PC-3 (cell line): ENCODE data around the gene AHDC1. TPM values are rescaled to one million over a fixed set of nuclear protein-coding genes. Genes with fewer than 3 reads are reported as not detected.
"Not testable (repeated sequence)": the region's sequence is repeated elsewhere in the genome, so short reads cannot be mapped to it uniquely, and the experiment has no call there.

Experiments
- ATAC-seq: fragments of 200-7000 bp; cut with Tn5 transposase; 2 replicates; pipeline ENCODE4 v1.9.1; 2020; ENCODE audit warnings: mild to moderate bottlenecking, moderate library complexity
- BruUV-seq: library from RNA; stranded (reverse); fragments of 400-500 nt; replicated peaks from 2 replicates; lab custom pipeline; 2021; lab: Mats Ljungman, UMichigan
- CTCF ChIA-PET: fragments of 300-600 bp; sonication (Branson Sonifier 250); formaldehyde crosslinking; loops from one replicate; lab custom pipeline; 2022; ENCODE audit warnings: antibody characterized with exemption; lab: Charles Lee
- POLR2A ChIA-PET: fragments of 300-600 bp; sonication (Branson Sonifier 250); formaldehyde crosslinking; loops from one replicate; lab custom pipeline; 2022; ENCODE audit warnings: antibody characterized with exemption; ENCODE audit not compliant: unreplicated experiment; lab: Charles Lee
- DNase-seq: peaks from one replicate; pipeline ENCODE4 v3.0.0-alpha.2; 2015
- H2AFZ ChIP-seq: fragments of 300-600 bp; sonication (generic); 2 replicates; pipeline ENCODE4 v1.6.0; 2016; ENCODE audit warnings: antibody characterized with exemption, low read length
- H3F3A ChIP-seq: fragments of 300-600 bp; sonication (generic); one replicate; pipeline ENCODE4 v1.6.0; 2017; ENCODE audit warnings: antibody characterized with exemption, low read length, control low read depth, mild to moderate bottlenecking; ENCODE audit not compliant: unreplicated experiment
- H3K27ac ChIP-seq: fragments of 300-600 bp; sonication (generic); 2 replicates; pipeline ENCODE4 v1.5.1; 2016; ENCODE audit warnings: mild to moderate bottlenecking, low read length
- H3K27me3 ChIP-seq: fragments of 300-600 bp; sonication (generic); 2 replicates; pipeline ENCODE4 v1.6.1; 2016; ENCODE audit warnings: low read length, mixed read lengths
- H3K36me3 ChIP-seq: fragments of 300-600 bp; sonication (generic); 2 replicates; pipeline ENCODE4 v1.6.1; 2016; ENCODE audit warnings: low read depth, mixed run types, low read length, mixed read lengths
- H3K4me1 ChIP-seq: fragments of 300-600 bp; sonication (generic); 2 replicates; pipeline ENCODE4 v1.5.1; 2016; ENCODE audit warnings: low read length; ENCODE audit not compliant: insufficient read depth
- H3K4me2 ChIP-seq: fragments of 300-600 bp; sonication (generic); 2 replicates; pipeline ENCODE4 v1.6.0; 2016; ENCODE audit warnings: low read length
- H3K4me3 ChIP-seq: fragments of 300-600 bp; sonication (generic); 2 replicates; pipeline ENCODE4 v1.5.1; 2016; ENCODE audit warnings: mild to moderate bottlenecking, low read length, mixed read lengths
- H3K79me2 ChIP-seq: fragments of 300-600 bp; sonication (generic); 2 replicates; pipeline ENCODE4 v1.6.1; 2017; ENCODE audit warnings: low read length, mixed read lengths
- H3K9ac ChIP-seq: fragments of 300-600 bp; sonication (generic); 2 replicates; pipeline ENCODE4 v1.6.0; 2016; ENCODE audit warnings: mild to moderate bottlenecking, low read length
- H3K9me2 ChIP-seq: fragments of 300-600 bp; sonication (generic); replicated peaks from 2 replicates; pipeline ENCODE4 v1.6.1; 2016; ENCODE audit warnings: mixed run types, low read length, mixed read lengths
- H3K9me3 ChIP-seq: fragments of 300-600 bp; sonication (generic); 2 replicates; pipeline ENCODE4 v1.6.1; 2016; ENCODE audit warnings: low read length, mixed read lengths
- H4K20me1 ChIP-seq: fragments of 300-600 bp; sonication (generic); 2 replicates; pipeline ENCODE4 v1.6.1; 2016; ENCODE audit warnings: low read length, mixed read lengths
- EZH2 ChIP-seq: fragments of 300-600 bp; sonication (generic); IDR thresholded peaks from one replicate; pipeline ENCODE4 v1.6.1; 2017; ENCODE audit warnings: antibody characterized with exemption, mild to moderate bottlenecking, low read length; ENCODE audit not compliant: unreplicated experiment
- EZH2phosphoT487 ChIP-seq: fragments of 300-600 bp; sonication (generic); IDR thresholded peaks from 2 replicates; pipeline ENCODE4 v1.6.1; 2018; ENCODE audit warnings: mild to moderate bottlenecking, antibody characterized with exemption, low read length, borderline replicate concordance
- intact Hi-C: fragments of 100-400 bp; cut with micrococcal nuclease; formaldehyde crosslinking; loops from 2 replicates; pipeline ENCODE4 v1.9.0; 2023
- total RNA-seq: library from RNA; depleted of rRNA; stranded (reverse); fragments of >200 nt; gene quantifications from 2 replicates; pipeline ENCODE4 v1.2.3, GENCODE V29; 2014
- TF ChIP-seq, protein P1 (sequence below): fragments of 300-600 bp; sonication (generic); conservative IDR thresholded peaks from 2 replicates; pipeline ENCODE4 v1.5.1; 2017; ENCODE audit warnings: antibody characterized with exemption, low read depth, mild to moderate bottlenecking, low read length

AHDC1 gene
- total RNA-seq, 1 experiment from 2014 or later: 15.2 TPM

DNA sequence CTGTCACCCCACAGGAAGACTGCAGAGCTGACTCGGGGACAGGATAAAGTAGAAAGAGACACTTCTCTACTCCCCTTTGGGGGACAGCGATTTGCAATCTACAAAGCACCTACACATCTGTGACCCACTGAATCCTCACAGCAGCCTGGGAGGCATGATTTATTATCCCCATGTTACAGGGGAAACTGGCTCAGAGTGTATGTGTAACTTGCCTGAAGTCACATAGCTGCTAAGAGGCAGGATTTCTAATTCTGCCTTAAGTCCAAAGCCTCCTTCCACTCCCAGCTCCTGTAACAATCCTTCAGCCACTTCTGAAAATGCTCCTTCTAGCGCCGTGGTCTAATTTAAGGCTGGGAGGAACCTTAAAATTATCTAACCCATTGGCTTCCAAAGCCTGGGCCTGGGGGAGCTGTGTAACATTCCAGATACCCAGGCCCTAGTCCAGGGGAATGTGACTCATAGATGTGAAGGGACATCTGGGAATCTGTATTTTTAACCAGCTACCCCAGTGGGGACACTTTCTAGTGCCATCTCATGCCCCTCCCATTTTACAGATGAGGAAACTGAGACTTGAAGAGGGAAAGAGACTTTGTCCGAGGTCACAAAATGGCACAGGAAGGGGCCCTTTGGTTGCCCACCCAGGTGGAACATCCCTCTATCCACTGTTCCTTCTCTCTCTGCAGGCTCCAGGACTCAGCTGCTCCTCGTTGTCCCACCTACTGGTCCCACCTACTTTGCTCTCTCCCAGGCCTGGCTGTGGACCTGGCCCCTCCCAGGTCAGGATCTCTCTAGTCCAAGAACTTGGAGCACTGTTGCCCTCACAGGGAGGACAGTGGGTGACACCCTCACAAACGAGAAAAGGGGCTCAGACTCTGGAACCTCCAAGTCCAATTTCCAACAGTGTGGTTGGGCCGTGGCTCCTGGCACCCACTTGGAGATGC lies 48.9 kb downstream of the AHDC1 start:
- no peak overlapping the region for H3K4me3 ChIP-seq
- CTCF ChIA-PET: interaction anchor here (0.5 kb wide), 1 partner anchor 149 kb away, joined by 7 read pairs; no protein-coding TSS in a partner anchor
- 0 out of 2 replicates have a peak overlapping the region, but pooled peaks have one; percentile 20 for H3K27ac ChIP-seq
- H2AFZ ChIP-seq: no peak overlapping the region
- no peaks in the 10 kb centered on the region for H3K27me3 ChIP-seq
- DNase-seq (no peak), ATAC-seq (no peak)
- H3K9me2 ChIP-seq: no peaks in the 10 kb centered on the region
- peaks cover 10% of the 10 kb centered on the region for H3K79me2 ChIP-seq
- H3K4me1 ChIP-seq: peaks cover 21% of the 10 kb centered on the region
- peaks cover 25% of the 10 kb centered on the region for H3K36me3 ChIP-seq
- TF ChIP-seq, protein P1, sequence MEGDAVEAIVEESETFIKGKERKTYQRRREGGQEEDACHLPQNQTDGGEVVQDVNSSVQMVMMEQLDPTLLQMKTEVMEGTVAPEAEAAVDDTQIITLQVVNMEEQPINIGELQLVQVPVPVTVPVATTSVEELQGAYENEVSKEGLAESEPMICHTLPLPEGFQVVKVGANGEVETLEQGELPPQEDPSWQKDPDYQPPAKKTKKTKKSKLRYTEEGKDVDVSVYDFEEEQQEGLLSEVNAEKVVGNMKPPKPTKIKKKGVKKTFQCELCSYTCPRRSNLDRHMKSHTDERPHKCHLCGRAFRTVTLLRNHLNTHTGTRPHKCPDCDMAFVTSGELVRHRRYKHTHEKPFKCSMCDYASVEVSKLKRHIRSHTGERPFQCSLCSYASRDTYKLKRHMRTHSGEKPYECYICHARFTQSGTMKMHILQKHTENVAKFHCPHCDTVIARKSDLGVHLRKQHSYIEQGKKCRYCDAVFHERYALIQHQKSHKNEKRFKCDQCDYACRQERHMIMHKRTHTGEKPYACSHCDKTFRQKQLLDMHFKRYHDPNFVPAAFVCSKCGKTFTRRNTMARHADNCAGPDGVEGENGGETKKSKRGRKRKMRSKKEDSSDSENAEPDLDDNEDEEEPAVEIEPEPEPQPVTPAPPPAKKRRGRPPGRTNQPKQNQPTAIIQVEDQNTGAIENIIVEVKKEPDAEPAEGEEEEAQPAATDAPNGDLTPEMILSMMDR: no peak
- TF ChIP-seq EZH2 (no peak), EZH2phosphoT487 (no peak)
- H3K4me2 ChIP-seq: no peak overlapping the region
- H3F3A ChIP-seq: peaks cover 3% of the 10 kb centered on the region
- POLR2A ChIA-PET: no interaction called here
- no peaks in the 10 kb centered on the region for H4K20me1 ChIP-seq
- no peaks in the 10 kb centered on the region for H3K9me3 ChIP-seq
- H3K9ac ChIP-seq: no peak overlapping the region
- no TSS peak for BruUV-seq
- intact Hi-C loops: loop anchor here (5.0 to 10.0 kb wide), 2 partner anchors 107 to 140 kb away; no protein-coding TSS in a partner anchor

- peaks cover 21% of the 10 kb centered on the region for H3K4me1 ChIP-seq
- H3K4me2 ChIP-seq: no peak overlapping the region
- H3K9me2 ChIP-seq: no peaks in the 10 kb centered on the region
- H3K9ac ChIP-seq: no peak overlapping the region
- no peaks in the 10 kb centered on the region for H3K9me3 ChIP-seq
- H3K4me3 ChIP-seq: no peak overlapping the region
- ATAC-seq (no peak), DNase-seq (no peak)
- no peaks in the 10 kb centered on the region for H3K27me3 ChIP-seq
- H3K79me2 ChIP-seq: peaks cover 10% of the 10 kb centered on the region
- no peak overlapping the region for H2AFZ ChIP-seq
- peaks cover 25% of the 10 kb centered on the region for H3K36me3 ChIP-seq
- no peaks in the 10 kb centered on the region for H4K20me1 ChIP-seq
- intact Hi-C loops: loop anchor here (10.0 kb wide), 1 partner anchor 139 kb away; no protein-coding TSS in a partner anchor
- ChIA-PET POLR2A (no interaction called here), CTCF (no interaction called here)
- peaks cover 3% of the 10 kb centered on the region for H3F3A ChIP-seq
- no peak overlapping the region for H3K27ac ChIP-seq
- TF ChIP-seq, protein P1: no peak
- TF ChIP-seq EZH2phosphoT487 (no peak), EZH2 (no peak)
- no TSS peak for BruUV-seq
Observed at GRCh38 chr1:27554293-27554692, 49.7 kb downstream of the AHDC1 start.

GRCh38 chr1:27553823-27554222 lies 50.1 kb downstream of the AHDC1 start:
- H3K79me2 ChIP-seq, H3K4me2 ChIP-seq, ATAC-seq, H3K9ac ChIP-seq, POLR2A ChIA-PET, CTCF ChIA-PET, H2AFZ ChIP-seq, H3K9me3 ChIP-seq, H3K4me3 ChIP-seq, DNase-seq, H4K20me1 ChIP-seq, H3F3A ChIP-seq, H3K27ac ChIP-seq, H3K9me2 ChIP-seq, BruUV-seq, H3K27me3 ChIP-seq: not testable (repeated sequence)
- peaks cover 25% of the 10 kb centered on the region for H3K36me3 ChIP-seq
- intact Hi-C loops: loop anchor here (10.0 kb wide), 1 partner anchor 139 kb away; no protein-coding TSS in a partner anchor
- H3K4me1 ChIP-seq: peaks cover 21% of the 10 kb centered on the region
